HG02973 (cell line): ENCODE measurements around the gene C20orf96.
A peak's percentile ranks its signal among the peaks of the same experiment; 100 is the strongest.

Experiments
- ATAC-seq: cut with Tn5 transposase; IDR thresholded peaks from one replicate; pipeline ENCODE4 v1.9.1; 2021; ENCODE audit warnings: moderate library complexity; ENCODE audit not compliant: unreplicated experiment

Gene C20orf96

GRCh38 chr20:312866-313265 lies 22.3 kb upstream of the C20orf96 start:
- ATAC-seq: no peak

DNA sequence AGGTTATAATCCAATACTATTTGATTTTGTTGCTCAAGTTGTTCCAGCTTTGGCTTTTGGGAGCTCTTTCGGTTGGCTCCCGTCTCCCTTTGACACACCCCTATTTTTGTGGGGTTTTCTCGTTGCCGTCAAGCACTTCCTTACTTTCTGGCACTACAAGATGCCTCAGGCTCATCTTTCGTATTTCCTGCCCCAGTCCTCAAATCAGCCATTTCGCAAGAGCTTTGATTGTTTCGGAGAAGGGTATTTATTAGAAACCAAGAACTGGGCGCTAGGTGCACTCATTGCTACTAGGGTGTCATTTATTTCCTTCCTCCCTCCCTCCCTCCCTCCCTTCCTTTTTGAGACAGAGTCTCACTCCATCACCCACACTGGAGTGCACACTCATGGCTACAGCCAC lies 21.5 kb upstream of the C20orf96 start:
- ATAC-seq: no peak

DNA sequence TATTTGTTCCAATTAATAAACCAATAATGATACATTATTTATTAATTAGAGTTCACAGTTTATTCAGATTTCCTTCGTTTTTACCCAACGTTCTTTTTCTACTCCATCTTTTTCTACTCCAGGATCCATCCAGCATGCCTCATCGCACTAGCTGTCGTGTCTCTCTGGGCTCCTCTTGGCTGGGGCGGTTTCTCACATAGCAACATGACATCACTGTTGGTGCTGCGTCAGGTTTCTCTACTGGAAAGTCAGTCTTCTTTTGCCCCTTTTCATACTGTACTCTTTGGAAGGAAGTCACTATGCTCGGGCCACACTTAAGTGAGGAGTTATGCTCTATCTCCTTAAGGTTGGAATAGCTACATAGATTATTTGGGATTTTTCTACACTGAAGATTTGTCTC lies 21.1 kb upstream of the C20orf96 start:
- ATAC-seq: no peak

GRCh38 chr20:310645-311044 lies 20.1 kb upstream of the C20orf96 start:
- ATAC-seq: no peak

GRCh38 chr20:309841-310644 lies 19.5 kb upstream of the C20orf96 start:
- ATAC-seq: peak; percentile 96

- no peak for ATAC-seq
Observed at GRCh38 chr20:309306-309840, 18.8 kb upstream of the C20orf96 start.

DNA sequence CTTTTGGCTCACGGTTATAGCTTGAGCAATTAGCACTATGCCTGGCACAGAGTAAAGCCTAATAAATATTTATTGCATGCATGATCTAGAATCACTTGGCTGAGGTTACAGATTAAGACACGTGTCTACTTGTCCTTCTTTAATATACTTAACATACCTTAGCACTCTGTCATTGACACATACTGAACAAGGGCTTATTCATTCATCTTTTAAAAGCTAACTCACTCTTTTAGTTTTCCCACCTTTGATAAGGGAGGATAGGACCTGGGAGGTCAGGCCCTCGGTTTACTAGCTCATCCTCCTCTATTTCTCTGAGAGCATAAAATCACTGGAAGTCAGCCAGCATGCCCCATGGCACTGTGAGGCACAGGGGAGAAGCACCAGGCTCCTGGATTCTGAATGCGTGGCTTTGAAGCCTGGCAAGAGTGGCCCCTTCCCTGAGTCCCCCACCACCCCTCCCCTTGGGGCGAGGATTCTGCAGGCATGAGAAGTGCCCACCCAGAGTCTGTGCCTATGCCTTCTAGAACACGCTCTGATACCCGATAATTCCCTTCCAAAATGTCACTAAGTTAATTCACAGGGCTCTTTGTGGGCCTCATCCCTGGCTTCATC lies 18.0 kb upstream of the C20orf96 start:
- ATAC-seq: no peak

- no peak for ATAC-seq
Observed at GRCh38 chr20:305745-306144, 15.2 kb upstream of the C20orf96 start.

- ATAC-seq: no peak
Observed at GRCh38 chr20:301886-302848, 11.6 kb upstream of the C20orf96 start.

GRCh38 chr20:300345-300990 lies 9.9 kb upstream of the C20orf96 start:
- no peak for ATAC-seq

DNA sequence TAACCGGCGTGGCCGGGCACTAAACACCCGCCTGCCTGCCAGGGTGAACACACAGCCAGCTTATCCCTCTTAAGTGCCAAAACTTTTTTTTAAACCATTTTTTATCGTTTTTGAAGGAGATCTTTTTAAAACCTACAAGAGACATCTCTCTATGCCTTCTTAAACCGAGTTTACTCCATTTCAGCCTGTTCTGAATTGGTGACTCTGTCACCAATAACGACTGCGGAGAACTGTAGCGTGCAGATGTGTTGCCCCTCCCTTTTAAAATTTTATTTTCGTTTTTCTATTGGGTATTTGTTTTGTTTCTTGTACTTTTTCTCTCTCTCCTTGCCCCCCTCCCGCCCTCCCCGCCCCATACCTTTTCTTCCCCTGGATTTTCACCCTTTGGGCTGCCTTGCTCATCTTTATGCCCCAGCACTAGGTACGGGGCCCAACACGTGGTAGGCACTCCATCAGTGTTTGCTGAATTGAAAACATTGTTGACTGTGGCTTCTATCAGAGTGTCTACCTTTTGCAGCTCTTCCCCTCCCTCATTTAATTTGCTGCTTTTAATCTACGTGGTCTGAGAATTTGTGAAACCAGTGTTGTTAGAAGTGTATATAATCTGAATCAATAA lies 8.3 kb upstream of the C20orf96 start:
- ATAC-seq: no peak

DNA sequence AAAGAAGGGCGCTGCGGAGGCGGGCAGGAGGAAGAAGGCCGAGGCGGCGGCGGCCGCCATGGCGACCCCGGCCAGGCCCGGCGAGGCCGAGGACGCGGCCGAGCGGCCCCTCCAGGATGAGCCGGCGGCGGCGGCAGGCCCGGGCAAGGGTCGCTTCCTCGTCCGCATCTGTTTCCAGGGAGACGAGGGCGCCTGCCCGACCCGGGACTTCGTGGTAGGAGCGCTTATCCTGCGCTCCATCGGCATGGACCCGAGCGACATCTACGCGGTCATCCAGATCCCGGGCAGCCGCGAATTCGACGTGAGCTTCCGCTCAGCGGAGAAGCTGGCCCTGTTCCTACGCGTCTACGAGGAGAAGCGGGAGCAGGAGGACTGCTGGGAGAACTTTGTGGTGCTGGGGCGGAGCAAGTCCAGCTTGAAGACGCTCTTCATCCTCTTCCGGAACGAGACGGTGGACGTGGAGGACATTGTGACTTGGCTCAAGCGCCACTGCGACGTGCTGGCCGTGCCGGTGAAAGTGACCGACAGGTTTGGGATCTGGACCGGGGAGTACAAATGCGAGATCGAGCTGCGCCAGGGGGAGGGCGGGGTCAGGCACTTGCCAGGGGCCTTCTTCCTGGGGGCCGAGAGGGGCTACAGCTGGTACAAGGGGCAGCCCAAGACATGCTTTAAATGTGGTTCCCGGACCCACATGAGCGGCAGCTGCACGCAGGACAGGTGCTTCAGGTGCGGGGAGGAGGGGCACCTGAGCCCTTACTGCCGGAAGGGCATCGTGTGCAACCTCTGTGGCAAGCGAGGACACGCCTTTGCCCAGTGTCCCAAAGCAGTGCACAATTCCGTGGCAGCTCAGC lies 7.6 kb upstream of the C20orf96 start:
- ATAC-seq: peak; percentile 25

- peak; percentile 70 for ATAC-seq
Observed at GRCh38 chr20:297098-297924, 6.8 kb upstream of the C20orf96 start, which contains the start of gene ZCCHC3. TSS of gene ZCCHC3 (plus strand) at chr20:297570. CDS start at chr20:297587, 17 bp downstream.

DNA sequence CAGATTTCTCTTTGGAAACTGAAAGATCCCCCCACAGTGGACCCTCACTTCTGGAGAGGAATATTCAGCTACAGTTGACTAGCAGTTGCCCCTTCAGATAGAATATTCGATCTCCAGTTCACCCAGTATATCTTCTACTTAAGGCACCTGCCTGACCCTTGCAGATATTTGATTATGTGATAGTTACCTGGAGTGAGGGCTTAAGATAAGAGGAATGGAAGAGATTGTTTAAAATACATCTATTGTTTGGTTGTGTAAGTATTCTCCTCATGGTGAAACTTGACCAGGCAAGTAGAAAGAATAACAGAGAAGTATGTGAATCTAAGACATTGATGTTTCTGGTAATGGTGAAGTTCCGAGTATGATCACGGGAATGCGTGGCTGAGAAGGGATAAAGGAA lies 5.3 kb upstream of the C20orf96 start:
- no peak for ATAC-seq

DNA sequence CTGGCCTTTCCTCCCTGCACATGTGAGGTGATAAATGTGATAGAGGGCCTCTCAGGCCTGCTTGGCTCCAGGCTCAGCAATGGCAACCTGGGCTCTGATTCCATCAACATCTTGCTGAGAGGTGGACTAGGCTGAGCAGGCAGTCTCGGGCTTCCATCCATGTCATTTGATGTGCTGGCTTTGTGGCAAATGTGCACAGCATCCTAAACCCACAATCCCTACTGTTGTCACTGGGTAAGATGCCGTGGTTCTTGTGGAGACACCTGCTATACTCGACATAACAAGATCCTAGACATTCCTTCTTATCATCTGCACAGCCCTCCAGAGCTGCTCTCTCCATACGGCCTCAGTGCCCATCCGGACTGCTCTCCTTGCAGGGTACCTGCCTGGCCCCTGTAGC lies 4.1 kb upstream of the C20orf96 start:
- no peak for ATAC-seq

- ATAC-seq: no peak
Observed at GRCh38 chr20:289693-290083, 862 bp downstream of the C20orf96 start.

DNA sequence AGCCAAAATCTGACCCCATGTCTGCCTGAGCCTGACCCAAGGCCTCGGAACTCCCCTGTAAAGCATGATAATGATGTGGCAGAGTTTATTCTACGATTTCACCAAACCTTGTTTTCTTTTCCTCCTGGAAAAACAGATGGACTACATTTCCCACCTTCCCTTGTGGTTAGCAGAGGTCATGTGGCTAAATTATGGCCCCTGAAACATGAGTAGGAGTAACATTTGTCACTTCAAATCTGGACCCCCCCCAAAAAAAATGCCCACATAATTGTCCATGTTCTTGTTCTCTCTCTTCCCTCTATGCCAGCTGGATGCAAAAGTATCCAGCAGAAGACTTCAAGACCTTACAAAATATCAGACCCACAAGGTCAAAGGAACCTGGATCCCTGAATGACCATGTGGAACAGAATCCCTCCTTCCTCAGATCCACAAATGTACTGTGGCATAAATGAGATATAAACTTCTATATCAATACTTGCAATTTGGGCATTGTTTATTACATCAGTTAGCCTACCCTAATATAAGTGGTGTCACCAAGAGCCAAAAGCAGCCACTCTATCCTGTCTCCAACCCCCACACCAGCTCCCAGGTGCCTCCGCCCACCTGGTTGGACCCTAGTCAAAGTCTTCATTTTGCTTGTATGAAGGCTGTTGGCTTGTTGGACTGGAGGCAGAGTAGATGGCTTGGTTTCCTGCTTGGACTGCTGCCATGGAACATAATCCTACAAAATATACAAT lies 1.4 kb downstream of the C20orf96 start:
- no peak for ATAC-seq

GRCh38 chr20:286508-286907 lies 4.0 kb downstream of the C20orf96 start:
- ATAC-seq: no peak
